PC-9 (cell line): ENCODE results near the gene PPP1R7. TPM values are rescaled to one million over a fixed set of nuclear protein-coding genes. Genes with fewer than 3 reads are reported as not detected.

Source experiments
- BruUV-seq: library from RNA; stranded (reverse); fragments of 400-500 nt; replicated peaks from 2 replicates; lab custom pipeline; 2021; lab: Mats Ljungman, UMichigan
- CTCF ChIA-PET: fragments of 300-600 bp; sonication (Branson Sonifier 250); formaldehyde crosslinking; loops from one replicate; lab custom pipeline; 2022; ENCODE audit warnings: antibody characterized with exemption; lab: Charles Lee
- POLR2A ChIA-PET: fragments of 300-600 bp; sonication (Branson Sonifier 250); formaldehyde crosslinking; loops from one replicate; lab custom pipeline; 2022; ENCODE audit warnings: antibody characterized with exemption; ENCODE audit not compliant: unreplicated experiment; lab: Charles Lee
- DNase-seq, 2 experiments: peaks; one replicate each; pipeline versions ENCODE4 v3.0.0 to v3.0.0-alpha.2; 2015 to 2022; ENCODE audit warnings: mixed read lengths in 1 of 2
- H2AFZ ChIP-seq: fragments of 200-600 bp; sonication (generic); 2 replicates; pipeline ENCODE4 v1.8.1; 2017; ENCODE audit warnings: antibody characterized with exemption
- H3F3A ChIP-seq: fragments of 200-600 bp; sonication (generic); 2 replicates; pipeline ENCODE4 v1.8.1; 2017; ENCODE audit warnings: antibody characterized with exemption, mild to moderate bottlenecking, low read depth; ENCODE audit not compliant: insufficient read depth
- H3K27ac ChIP-seq: fragments of 200-600 bp; sonication (generic); 2 replicates; pipeline ENCODE4 v1.6.1; 2016; ENCODE audit warnings: mixed run types
- H3K27me3 ChIP-seq: fragments of 200-600 bp; sonication (generic); 2 replicates; pipeline ENCODE4 v1.6.1; 2016; ENCODE audit warnings: low read depth, mixed run types; ENCODE audit not compliant: insufficient read depth
- H3K36me3 ChIP-seq: fragments of 200-600 bp; sonication (generic); 2 replicates; pipeline ENCODE4 v1.6.1; 2016; ENCODE audit warnings: low read depth, mixed run types
- H3K4me1 ChIP-seq: fragments of 200-600 bp; sonication (generic); replicated peaks from 2 replicates; pipeline ENCODE4 v1.6.1; 2016; ENCODE audit warnings: mixed run types; ENCODE audit not compliant: insufficient read depth
- H3K4me2 ChIP-seq: fragments of 200-600 bp; sonication (generic); 2 replicates; pipeline ENCODE4 v1.6.1; 2017; ENCODE audit warnings: mixed run types
- H3K4me3 ChIP-seq: fragments of 200-600 bp; sonication (generic); 2 replicates; pipeline ENCODE4 v1.6.1; 2016; ENCODE audit warnings: mixed run types
- H3K79me2 ChIP-seq: fragments of 200-600 bp; sonication (generic); 2 replicates; pipeline ENCODE4 v1.6.1; 2017; ENCODE audit warnings: low read depth, mixed run types
- H3K9me2 ChIP-seq: fragments of 200-600 bp; sonication (generic); 2 replicates; pipeline ENCODE4 v1.8.1; 2017; ENCODE audit warnings: mild to moderate bottlenecking; ENCODE audit not compliant: insufficient read depth
- H3K9me3 ChIP-seq: fragments of 200-600 bp; sonication (generic); 2 replicates; pipeline ENCODE4 v1.8.1; 2016; ENCODE audit warnings: low read depth; ENCODE audit not compliant: insufficient read depth
- H4K20me1 ChIP-seq: fragments of 200-600 bp; sonication (generic); 2 replicates; pipeline ENCODE4 v1.8.1; 2017; ENCODE audit not compliant: insufficient read depth
- EZH2 ChIP-seq: fragments of 200-600 bp; sonication (generic); IDR thresholded peaks from 2 replicates; pipeline ENCODE4 v1.8.0; 2017; ENCODE audit warnings: antibody characterized with exemption, low read depth
- intact Hi-C: fragments of 100-400 bp; cut with micrococcal nuclease; formaldehyde crosslinking; loops from one replicate; pipeline ENCODE4 v1.10.0; 2022; ENCODE audit not compliant: unreplicated experiment
- total RNA-seq: library from RNA; stranded (reverse); gene quantifications from 2 replicates; pipeline ENCODE4 v1.2.3, GENCODE V29; 2021
- TF ChIP-seq, protein P1 (sequence below): fragments of 200-600 bp; sonication (generic); conservative IDR thresholded peaks from 2 replicates; pipeline ENCODE4 v1.6.1; 2017; ENCODE audit warnings: mixed run types, antibody characterized with exemption, mild to moderate bottlenecking, moderate library complexity

The PPP1R7 gene
- total RNA-seq, 1 experiment from 2014 or later = 113 TPM

GRCh38 chr2:241120440-241120839 is 29.8 kb upstream of the PPP1R7 start:
- CTCF ChIA-PET = no interaction called here

DNA sequence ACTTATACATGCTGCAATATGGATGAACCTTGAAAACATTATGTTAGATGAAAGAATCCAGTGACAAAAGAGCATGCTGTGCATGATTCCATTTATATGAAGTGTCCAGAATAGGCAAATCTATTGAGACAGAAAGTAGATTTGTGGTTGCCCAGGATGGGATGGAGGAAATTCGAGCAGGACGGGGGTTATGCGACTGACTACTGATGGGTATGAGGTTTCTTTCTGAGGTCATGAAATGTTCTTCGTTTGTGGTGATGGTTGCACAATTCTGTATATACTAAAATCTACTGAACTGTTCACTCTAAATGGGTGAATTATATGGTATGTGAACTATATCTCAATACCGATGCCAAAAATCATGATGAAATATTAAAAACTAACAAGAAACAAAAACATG is 29.3 kb upstream of the PPP1R7 start:
- no peak overlapping the region for H2AFZ ChIP-seq
- H3K4me2 ChIP-seq = no peak overlapping the region
- H3F3A ChIP-seq = no peaks in the 10 kb centered on the region; the same call in 1 of the 2 replicates
- H3K9me2 ChIP-seq = no peaks in the 10 kb centered on the region
- ChIA-PET POLR2A (interaction anchor here (0.7 kb wide), 1 partner anchor 573 kb away, joined by 4 read pairs; no protein-coding TSS in a partner anchor), CTCF (no interaction called here)
- peaks cover 13% of the 10 kb centered on the region for H3K36me3 ChIP-seq
- no peaks in the 10 kb centered on the region for H3K4me1 ChIP-seq
- TF ChIP-seq, protein P1, sequence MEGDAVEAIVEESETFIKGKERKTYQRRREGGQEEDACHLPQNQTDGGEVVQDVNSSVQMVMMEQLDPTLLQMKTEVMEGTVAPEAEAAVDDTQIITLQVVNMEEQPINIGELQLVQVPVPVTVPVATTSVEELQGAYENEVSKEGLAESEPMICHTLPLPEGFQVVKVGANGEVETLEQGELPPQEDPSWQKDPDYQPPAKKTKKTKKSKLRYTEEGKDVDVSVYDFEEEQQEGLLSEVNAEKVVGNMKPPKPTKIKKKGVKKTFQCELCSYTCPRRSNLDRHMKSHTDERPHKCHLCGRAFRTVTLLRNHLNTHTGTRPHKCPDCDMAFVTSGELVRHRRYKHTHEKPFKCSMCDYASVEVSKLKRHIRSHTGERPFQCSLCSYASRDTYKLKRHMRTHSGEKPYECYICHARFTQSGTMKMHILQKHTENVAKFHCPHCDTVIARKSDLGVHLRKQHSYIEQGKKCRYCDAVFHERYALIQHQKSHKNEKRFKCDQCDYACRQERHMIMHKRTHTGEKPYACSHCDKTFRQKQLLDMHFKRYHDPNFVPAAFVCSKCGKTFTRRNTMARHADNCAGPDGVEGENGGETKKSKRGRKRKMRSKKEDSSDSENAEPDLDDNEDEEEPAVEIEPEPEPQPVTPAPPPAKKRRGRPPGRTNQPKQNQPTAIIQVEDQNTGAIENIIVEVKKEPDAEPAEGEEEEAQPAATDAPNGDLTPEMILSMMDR = no peak
- TF ChIP-seq EZH2 = no peak
- no peaks in the 10 kb centered on the region for H3K79me2 ChIP-seq
- no TSS peak for BruUV-seq
- no peaks in the 10 kb centered on the region for H4K20me1 ChIP-seq
- no peak overlapping the region for H3K4me3 ChIP-seq
- no peaks in the 10 kb centered on the region for H3K27me3 ChIP-seq
- DNase-seq = no peak
- H3K9me3 ChIP-seq = no peaks in the 10 kb centered on the region; the same call in 1 of the 2 replicates
- H3K27ac ChIP-seq = no peak overlapping the region
- intact Hi-C loops = no loop called here

More at GRCh38 chr2:241120440-241120839, 29.8 kb upstream of the PPP1R7 start:
- no peaks in the 10 kb centered on the region; the same call in 1 of the 2 replicates for H3F3A ChIP-seq
- H3K27ac ChIP-seq = no peak overlapping the region
- H3K79me2 ChIP-seq = no peaks in the 10 kb centered on the region
- DNase-seq = no peak
- BruUV-seq = no TSS peak
- H3K36me3 ChIP-seq = peaks cover 13% of the 10 kb centered on the region
- intact Hi-C loops = no loop called here
- no peaks in the 10 kb centered on the region; the same call in 1 of the 2 replicates for H3K9me3 ChIP-seq
- no peaks in the 10 kb centered on the region for H4K20me1 ChIP-seq
- POLR2A ChIA-PET = no interaction called here
- TF ChIP-seq EZH2 = no peak
- TF ChIP-seq, protein P1 = no peak
- H3K4me1 ChIP-seq = no peaks in the 10 kb centered on the region
- no peak overlapping the region for H3K4me2 ChIP-seq
- no peaks in the 10 kb centered on the region for H3K27me3 ChIP-seq
- no peaks in the 10 kb centered on the region for H3K9me2 ChIP-seq
- H3K4me3 ChIP-seq = no peak overlapping the region
- no peak overlapping the region for H2AFZ ChIP-seq

GRCh38 chr2:241122376-241123002 is 27.8 kb upstream of the PPP1R7 start:
- Histone ChIP-seq H3K27ac (no peak overlapping the region), H3K27me3 (no peaks in the 10 kb centered on the region), H3K79me2 (no peaks in the 10 kb centered on the region), H3K36me3 (peaks cover 13% of the 10 kb centered on the region), H3F3A (no peaks in the 10 kb centered on the region; the same call in 1 of the 2 replicates), H4K20me1 (no peaks in the 10 kb centered on the region), H3K4me3 (no peak overlapping the region), H3K4me1 (no peaks in the 10 kb centered on the region), H2AFZ (no peak overlapping the region), H3K9me3 (no peaks in the 10 kb centered on the region; the same call in 1 of the 2 replicates), H3K4me2 (no peak overlapping the region), H3K9me2 (no peaks in the 10 kb centered on the region)
- intact Hi-C loops = no loop called here
- no peak for DNase-seq
- TF ChIP-seq EZH2 = no peak
- TF ChIP-seq, protein P1 = no peak
- no TSS peak for BruUV-seq
- ChIA-PET CTCF (no interaction called here), POLR2A (no interaction called here)
